Upper lobe of left lung (tissue), 4 donors: ENCODE data around the gene MICALL1.

ENCODE experiments used
- EP300 ChIP-seq, 4 donors: sonication (generic); formaldehyde crosslinking; IDR thresholded peaks; one replicate each; pipeline ENCODE4 v1.5.1; 2017; ENCODE audit warnings: antibody characterized with exemption in 4 of 4, control low read depth in 2 of 4
- TF ChIP-seq, protein P1 (sequence below), 6 experiments: fragments of 450-650 bp in 4 of 6; fragments of 200-600 bp in 2 of 6; sonication (generic) in 2 of 6; IDR thresholded peaks; one replicate each; pipeline ENCODE4 v1.5.1; 2016 to 2019; ENCODE audit warnings: antibody characterized with exemption in 6 of 6

DNA sequence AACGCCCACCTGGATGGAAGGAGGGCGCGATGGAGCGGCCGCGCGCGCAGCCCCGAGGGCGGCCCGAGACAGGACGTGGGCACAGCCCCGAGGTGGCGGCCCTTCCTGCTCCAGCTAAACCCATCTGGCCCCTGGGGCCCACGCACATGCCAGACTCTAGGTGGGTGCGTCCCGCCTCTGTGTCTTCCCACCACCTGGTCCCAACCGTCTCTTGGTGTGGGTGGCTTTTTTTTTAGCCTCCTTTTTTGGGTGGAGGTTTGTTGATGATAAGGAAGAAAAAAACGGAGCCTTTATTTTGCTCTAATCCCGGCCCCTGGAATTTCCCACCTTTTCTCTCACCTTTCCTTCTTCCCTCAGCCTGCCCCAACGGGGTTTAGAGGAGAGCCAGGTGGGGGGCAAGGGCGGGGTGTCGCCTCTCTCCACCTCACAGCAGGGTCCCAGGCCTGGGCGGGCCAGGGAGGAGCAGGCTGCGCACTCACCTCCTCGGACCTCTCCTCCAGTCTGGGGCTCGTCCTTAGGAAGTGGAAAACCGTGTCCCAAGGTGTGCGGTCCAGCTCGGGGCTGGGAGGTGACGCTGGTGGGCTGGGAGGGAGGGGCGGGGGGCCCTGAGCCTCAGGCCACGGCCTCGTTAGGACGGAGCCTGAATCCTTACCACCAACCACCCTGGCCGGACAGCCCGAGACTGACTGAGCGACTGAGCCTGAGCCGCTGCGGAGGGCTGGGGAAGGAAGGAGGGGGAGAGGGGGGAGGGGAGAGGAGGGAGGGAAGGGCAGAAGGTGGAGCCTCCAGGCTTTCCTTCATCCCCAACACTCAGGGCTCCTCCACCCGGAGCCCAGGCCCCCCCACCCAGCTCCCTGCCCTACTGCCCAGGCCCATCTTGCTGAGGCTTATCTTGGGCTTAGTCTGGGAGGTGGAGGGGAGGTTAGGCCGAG is 78.0 kb downstream of the MICALL1 start, which contains the start of gene SOX10:
- TF ChIP-seq, protein P1, sequence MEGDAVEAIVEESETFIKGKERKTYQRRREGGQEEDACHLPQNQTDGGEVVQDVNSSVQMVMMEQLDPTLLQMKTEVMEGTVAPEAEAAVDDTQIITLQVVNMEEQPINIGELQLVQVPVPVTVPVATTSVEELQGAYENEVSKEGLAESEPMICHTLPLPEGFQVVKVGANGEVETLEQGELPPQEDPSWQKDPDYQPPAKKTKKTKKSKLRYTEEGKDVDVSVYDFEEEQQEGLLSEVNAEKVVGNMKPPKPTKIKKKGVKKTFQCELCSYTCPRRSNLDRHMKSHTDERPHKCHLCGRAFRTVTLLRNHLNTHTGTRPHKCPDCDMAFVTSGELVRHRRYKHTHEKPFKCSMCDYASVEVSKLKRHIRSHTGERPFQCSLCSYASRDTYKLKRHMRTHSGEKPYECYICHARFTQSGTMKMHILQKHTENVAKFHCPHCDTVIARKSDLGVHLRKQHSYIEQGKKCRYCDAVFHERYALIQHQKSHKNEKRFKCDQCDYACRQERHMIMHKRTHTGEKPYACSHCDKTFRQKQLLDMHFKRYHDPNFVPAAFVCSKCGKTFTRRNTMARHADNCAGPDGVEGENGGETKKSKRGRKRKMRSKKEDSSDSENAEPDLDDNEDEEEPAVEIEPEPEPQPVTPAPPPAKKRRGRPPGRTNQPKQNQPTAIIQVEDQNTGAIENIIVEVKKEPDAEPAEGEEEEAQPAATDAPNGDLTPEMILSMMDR (IDR thresholded peaks at IDR 0.05): no peak
- no peak for TF ChIP-seq EP300 (IDR thresholded peaks at IDR 0.05)
